ENCODE results near the gene TP53BP1.
A peak's percentile ranks its signal among the peaks of the same experiment; 100 is the strongest.

Gene TP53BP1

GRCh38 chr15:43483297-43484128, 9.4 kb downstream of the TP53BP1 start:
- DNase-seq, result peak; percentile 48

- DNase-seq, result no peak
Measured at GRCh38 chr15:43473885-43474284, 19.1 kb downstream of the TP53BP1 start.

- DNase-seq, result no peak
Measured at GRCh38 chr15:43471975-43472374, 21.0 kb downstream of the TP53BP1 start.

- DNase-seq, result peak; percentile 84
Measured at GRCh38 chr15:43469867-43470266, 23.1 kb downstream of the TP53BP1 start.

GRCh38 chr15:43465100-43465499, 27.9 kb downstream of the TP53BP1 start:
- DNase-seq, result peak; percentile 55

- DNase-seq, result no peak
Measured at GRCh38 chr15:43463998-43464397, 29.0 kb downstream of the TP53BP1 start.

GRCh38 chr15:43463507-43463906, 29.4 kb downstream of the TP53BP1 start:
- peak; percentile 18 for DNase-seq

- DNase-seq, result no peak
Measured at GRCh38 chr15:43449981-43450380, 43.0 kb downstream of the TP53BP1 start.

- DNase-seq, result no peak
Measured at GRCh38 chr15:43446344-43446743, 46.6 kb downstream of the TP53BP1 start.

- DNase-seq, result peak; percentile 58
Measured at GRCh38 chr15:43441316-43441715, 51.6 kb downstream of the TP53BP1 start.

GRCh38 chr15:43440721-43441281, 52.2 kb downstream of the TP53BP1 start:
- DNase-seq, result peak; percentile 95

GRCh38 chr15:43439268-43439667, 53.7 kb downstream of the TP53BP1 start:
- no peak for DNase-seq

- DNase-seq, result no peak
Measured at GRCh38 chr15:43436395-43436794, 56.6 kb downstream of the TP53BP1 start.

- DNase-seq, result no peak
Measured at GRCh38 chr15:43434446-43434845, 58.5 kb downstream of the TP53BP1 start.

- DNase-seq, result peak; percentile 18
Measured at GRCh38 chr15:43433661-43434303, 59.2 kb downstream of the TP53BP1 start.

- DNase-seq, result no peak
Measured at GRCh38 chr15:43433165-43433564, 59.8 kb downstream of the TP53BP1 start.

- DNase-seq, result no peak
Measured at GRCh38 chr15:43429687-43430086, 63.3 kb downstream of the TP53BP1 start.

GRCh38 chr15:43423793-43424192, 69.2 kb downstream of the TP53BP1 start:
- no peak for DNase-seq

GRCh38 chr15:43420876-43421275, 72.1 kb downstream of the TP53BP1 start:
- no peak for DNase-seq

GRCh38 chr15:43420435-43420834, 72.5 kb downstream of the TP53BP1 start:
- DNase-seq, result no peak

- no peak for DNase-seq
Measured at GRCh38 chr15:43414196-43414595, 78.8 kb downstream of the TP53BP1 start.

GRCh38 chr15:43412096-43412495, 80.9 kb downstream of the TP53BP1 start:
- DNase-seq, result no peak

GRCh38 chr15:43410572-43411214, 82.3 kb downstream of the TP53BP1 start:
- DNase-seq, result peak; percentile 71

GRCh38 chr15:43408789-43409188, 84.2 kb downstream of the TP53BP1 start:
- DNase-seq, result peak; percentile 83
